Epidermal melanocyte (primary cell): ENCODE data around the gene PRKCQ.
"Not testable (repeated sequence)": the region's sequence is repeated elsewhere in the genome, so short reads cannot be mapped to it uniquely, and the experiment has no call there.

Experiments
- DNase-seq: peaks from one replicate; pipeline ENCODE4 v3.0.0; 2011; ENCODE audit warnings: low spot score; ENCODE audit not compliant: insufficient read length

Gene PRKCQ

GRCh38 chr10:6595499-6595898 is 15.4 kb upstream of the PRKCQ start:
- DNase-seq: no peak

- DNase-seq: no peak
Observed at GRCh38 chr10:6593241-6593671, 13.2 kb upstream of the PRKCQ start.

GRCh38 chr10:6592080-6592479 is 12.0 kb upstream of the PRKCQ start:
- no peak for DNase-seq

- no peak for DNase-seq
Observed at GRCh38 chr10:6591668-6592067, 11.6 kb upstream of the PRKCQ start.

GRCh38 chr10:6590100-6590499 is 10.0 kb upstream of the PRKCQ start:
- no peak for DNase-seq

GRCh38 chr10:6589287-6590094 is 9.4 kb upstream of the PRKCQ start:
- no peak for DNase-seq

GRCh38 chr10:6588845-6589244 is 8.8 kb upstream of the PRKCQ start:
- DNase-seq: no peak

- DNase-seq: no peak
Observed at GRCh38 chr10:6588082-6588481, 8.0 kb upstream of the PRKCQ start.

GRCh38 chr10:6586501-6586900 is 6.4 kb upstream of the PRKCQ start:
- DNase-seq: no peak

- no peak for DNase-seq
Observed at GRCh38 chr10:6583447-6583846, 3.4 kb upstream of the PRKCQ start.

- not testable (repeated sequence) for DNase-seq
Observed at GRCh38 chr10:6582913-6583312, 2.8 kb upstream of the PRKCQ start.

- DNase-seq: no peak
Observed at GRCh38 chr10:6582298-6582697, 2.2 kb upstream of the PRKCQ start.

- DNase-seq: no peak
Observed at GRCh38 chr10:6581778-6582228, 1.7 kb upstream of the PRKCQ start.

GRCh38 chr10:6581223-6581622 is 1.1 kb upstream of the PRKCQ start:
- not testable (repeated sequence) for DNase-seq

GRCh38 chr10:6580279-6581029 is 378 bp upstream of the PRKCQ start:
- peak; percentile 22 for DNase-seq

GRCh38 chr10:6579183-6579903 is 733 bp downstream of the PRKCQ start:
- no peak for DNase-seq

GRCh38 chr10:6578795-6579182 is 1.3 kb downstream of the PRKCQ start:
- no peak for DNase-seq

GRCh38 chr10:6578251-6578771 is 1.8 kb downstream of the PRKCQ start:
- no peak for DNase-seq

GRCh38 chr10:6576326-6576725 is 3.8 kb downstream of the PRKCQ start:
- DNase-seq: no peak

- no peak for DNase-seq
Observed at GRCh38 chr10:6574664-6575176, 5.4 kb downstream of the PRKCQ start.

- DNase-seq: no peak
Observed at GRCh38 chr10:6570893-6571292, 9.2 kb downstream of the PRKCQ start.
